K562 treated with DMSO at 1 percent for 4 hours (cell line): ENCODE measurements around the gene STAG2. TPM values are rescaled to one million over a fixed set of nuclear protein-coding genes. Genes with fewer than 3 reads are reported as not detected.

ENCODE experiments used
- total RNA-seq: library from RNA; unstranded; fragments of 300-600 nt; gene quantifications from 2 replicates; pipeline ENCODE4 v1.2.3, GENCODE V29; 2022; ENCODE audit not compliant: insufficient read depth

The STAG2 gene
- 39.9 and 51.2 TPM in 2 replicates for total RNA-seq

DNA sequence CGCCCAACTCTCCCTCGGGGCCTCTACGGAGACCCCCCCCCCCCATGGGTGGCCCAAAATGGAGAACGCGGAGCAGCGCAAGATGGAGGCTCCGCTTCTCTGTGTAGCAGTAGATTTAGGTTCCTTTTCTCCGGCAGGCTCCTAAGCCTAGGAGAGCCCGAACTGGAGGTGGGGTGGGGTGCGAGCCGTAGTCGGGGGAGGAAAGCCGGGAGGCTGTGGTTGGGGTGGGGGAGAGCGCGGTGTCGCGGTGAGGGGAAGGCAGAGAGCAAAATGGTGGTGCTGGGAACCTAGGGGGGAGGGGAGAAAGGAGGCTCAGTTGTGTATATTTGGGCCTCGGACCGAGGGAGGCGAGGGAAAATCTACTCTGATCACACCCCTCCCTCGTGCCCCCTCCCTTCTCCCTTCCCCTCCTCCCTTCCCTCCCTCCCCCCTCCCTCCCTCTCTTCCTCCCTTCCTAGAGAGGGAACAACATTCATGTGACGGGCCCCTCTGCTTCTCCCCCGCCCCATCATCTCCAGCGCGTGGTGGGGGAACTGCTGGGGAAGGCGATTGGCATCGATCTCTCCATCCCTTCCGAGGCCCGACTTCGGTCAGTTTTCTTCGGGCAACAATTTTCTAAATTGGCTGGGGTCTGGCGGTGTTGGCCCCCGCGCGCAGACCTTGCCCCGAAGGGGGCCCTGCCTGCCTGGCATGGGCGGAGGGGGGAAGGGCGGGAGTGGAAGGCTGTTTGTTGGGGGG lies at the start of gene STAG2:
Gene STAG2 (plus strand): TSS at position 439 of the 738 bp plus-strand sequence. CDS start 60,922 bp downstream, outside the sequence.

Other genes starting within 250 kb of the STAG2 start
- 48.2 and 64.7 TPM in 2 replicates for gene THOC2, start 228.7 kb upstream of the STAG2 start, total RNA-seq
- 10.3 and 10.8 TPM in 2 replicates for gene XIAP, start 101.7 kb upstream of the STAG2 start, total RNA-seq